ENCODE results near the gene CACNA1B. TPM values are rescaled to one million over a fixed set of nuclear protein-coding genes. Genes with fewer than 3 reads are reported as not detected.
"Not testable (repeated sequence)": the region's sequence is repeated elsewhere in the genome, so short reads cannot be mapped to it uniquely, and the experiment has no call there.

Gene CACNA1B
- polyA plus RNA-seq, 4 donors = under 0.01 to 0.91 (median 0.18) TPM; not detected in 1

DNA sequence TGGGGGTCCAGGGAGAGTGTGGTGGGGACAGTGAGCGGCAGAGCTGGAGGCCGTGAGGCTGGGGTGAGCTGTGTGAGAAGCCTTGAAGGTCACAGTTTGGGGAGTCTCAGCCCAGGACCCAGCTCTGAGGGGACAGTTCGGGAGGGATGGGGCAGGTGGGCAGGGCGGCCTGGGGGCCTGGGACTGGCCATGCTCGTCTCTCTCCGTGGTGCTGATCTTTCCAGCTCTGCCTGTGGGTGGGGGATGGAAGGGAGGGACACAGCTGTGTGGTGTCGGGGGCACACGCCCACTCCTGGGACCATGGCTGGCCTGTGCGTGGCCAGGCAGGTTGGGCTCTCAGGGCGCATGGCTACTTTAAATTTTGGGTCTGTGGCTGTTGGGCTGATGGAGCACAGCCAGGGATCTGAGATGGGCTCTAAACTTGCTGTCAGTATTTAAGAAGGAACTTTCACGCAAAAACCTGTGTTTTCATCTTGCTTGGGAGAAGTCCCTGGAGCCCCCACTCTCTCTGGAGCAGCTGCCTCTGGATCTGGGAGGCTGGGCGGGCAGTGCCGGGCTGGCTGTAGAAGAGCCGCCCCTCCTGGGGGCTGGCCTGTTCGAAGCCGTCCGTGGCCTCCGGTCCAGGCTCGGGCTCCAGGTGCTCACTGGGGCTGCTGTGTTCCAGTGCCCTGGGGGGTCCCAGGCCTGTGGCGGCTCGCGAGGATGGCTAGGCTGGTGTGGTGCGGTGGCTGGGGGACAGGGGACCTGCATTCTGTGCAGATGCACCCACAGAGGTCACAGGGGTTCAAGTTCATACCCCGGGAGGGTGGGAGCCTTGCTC lies 13.4 kb downstream of the CACNA1B start:
- H3K9me3 ChIP-seq (ENCODE audit: control insufficient read depth in 2 of 2, insufficient read depth in 1 of 2, low read depth in 1 of 2, low read length in 1 of 2); H3K27ac ChIP-seq (ENCODE audit: low read depth in 1 of 3, low read length in 2 of 3); DNase-seq; FAIRE-seq; H3K4me1 ChIP-seq (ENCODE audit: control insufficient read depth in 3 of 3, insufficient read depth in 2 of 3, low read depth in 1 of 3, low read length in 2 of 3); H3K27me3 ChIP-seq (ENCODE audit: control insufficient read depth in 3 of 3, insufficient read depth in 3 of 3, low read length in 3 of 3); H3K36me3 ChIP-seq (ENCODE audit: control insufficient read depth in 3 of 3, insufficient read depth in 2 of 3, low read depth in 1 of 3, low read length in 3 of 3); H3K4me3 ChIP-seq (ENCODE audit: low read depth in 1 of 3, low read length in 3 of 3): not testable (repeated sequence)
- WGBS, 3 donors = 64 to 76% (median 74%) methylated on average over 17 to 22 of the region's 24 CpGs

DNA sequence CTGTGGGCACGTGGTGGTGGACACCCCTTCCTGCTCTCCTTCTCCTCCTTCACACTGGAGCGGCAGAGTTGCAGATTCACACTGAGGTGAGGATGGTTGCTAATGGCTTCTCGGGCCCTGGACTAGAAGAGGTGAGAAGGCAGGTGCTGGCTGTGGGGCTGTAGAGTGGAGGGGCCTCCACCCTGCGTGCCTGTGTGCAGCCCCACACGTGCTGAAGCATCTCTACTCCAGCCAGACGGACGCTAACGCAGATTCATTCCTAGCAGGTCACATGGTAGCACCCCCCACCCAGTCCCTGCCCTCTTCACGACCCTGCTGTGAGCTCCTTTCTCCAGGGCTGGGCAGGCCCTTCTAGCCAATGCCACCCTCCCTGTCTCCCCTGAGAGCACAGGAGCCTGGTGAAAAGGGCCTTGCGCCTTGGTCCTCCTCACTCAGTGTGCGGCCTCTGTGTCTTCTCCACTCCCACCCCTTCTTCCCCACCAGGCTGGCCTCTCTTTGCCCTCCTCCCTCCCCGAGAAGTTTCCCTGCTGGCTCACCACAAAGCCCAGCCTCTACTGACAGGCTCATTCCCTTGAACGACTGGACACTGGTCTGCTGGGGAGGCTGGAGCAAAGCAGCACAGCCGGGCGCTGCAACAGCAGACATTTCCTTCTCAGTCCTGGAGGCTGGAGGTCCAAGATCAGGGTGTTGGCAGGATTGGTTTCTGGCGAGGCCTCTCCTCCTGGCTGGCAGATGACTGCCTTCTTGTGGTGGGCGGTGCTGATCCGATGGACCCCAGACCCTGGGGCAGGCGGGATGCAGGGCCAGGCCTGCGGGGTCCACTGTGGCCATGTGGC lies 14.2 kb downstream of the CACNA1B start:
- DNase-seq (no peak), FAIRE-seq (no peak)
- Histone ChIP-seq H3K36me3 (ENCODE audit: control insufficient read depth in 3 of 3, insufficient read depth in 2 of 3, low read depth in 1 of 3, low read length in 3 of 3) (no peaks in the 10 kb centered on the region), H3K27me3 (ENCODE audit: control insufficient read depth in 3 of 3, insufficient read depth in 3 of 3, low read length in 3 of 3) (no peaks in the 10 kb centered on the region), H3K9me3 (ENCODE audit: control insufficient read depth in 2 of 2, insufficient read depth in 1 of 2, low read depth in 1 of 2, low read length in 1 of 2) (no peaks in the 10 kb centered on the region), H3K27ac (ENCODE audit: low read depth in 1 of 3, low read length in 2 of 3) (no peak overlapping the region), H3K4me1 (ENCODE audit: control insufficient read depth in 3 of 3, insufficient read depth in 2 of 3, low read depth in 1 of 3, low read length in 2 of 3) (no peaks in the 10 kb centered on the region), H3K4me3 (ENCODE audit: low read depth in 1 of 3, low read length in 3 of 3) (no peak overlapping the region)
- 67 to 74% (median 69%) methylated on average over 20 of the region's 20 CpGs for WGBS, 3 donors

DNA sequence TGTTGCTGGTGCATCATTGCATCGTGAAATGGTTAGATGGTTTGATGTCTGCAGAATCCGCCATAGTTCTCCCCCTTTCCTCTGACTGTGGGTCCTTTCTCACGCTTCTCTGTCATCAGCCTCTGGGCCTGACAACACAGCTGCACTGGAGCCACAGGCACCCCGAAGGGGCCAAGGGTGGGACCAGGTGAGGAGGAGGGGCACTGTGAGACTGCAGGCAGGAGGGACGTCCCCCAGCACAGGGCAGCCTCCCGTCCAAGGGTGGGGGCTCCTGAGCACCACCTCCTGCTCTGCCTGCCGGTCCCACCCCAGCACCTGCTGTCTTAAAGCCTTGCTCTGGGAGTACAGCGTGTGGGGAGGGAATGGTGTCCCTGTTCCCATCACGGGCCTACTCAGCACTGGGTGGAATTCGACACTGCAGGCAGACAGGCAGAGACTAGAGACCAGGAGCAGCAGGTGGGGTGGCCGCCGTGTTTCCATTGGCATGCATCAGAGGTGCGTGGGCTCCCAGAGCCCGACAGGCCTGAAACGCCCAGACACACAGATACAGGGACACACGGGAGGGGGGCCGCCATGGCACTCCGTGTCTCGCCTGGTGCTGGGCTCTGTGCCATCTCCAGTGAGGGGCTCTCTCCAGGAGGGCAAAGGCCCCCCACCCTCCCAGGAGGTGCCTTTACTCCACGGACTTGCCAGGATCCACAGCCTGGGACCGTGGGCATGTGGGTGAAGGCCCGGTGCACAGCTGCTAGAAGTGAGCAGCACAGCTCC lies 15.0 kb downstream of the CACNA1B start:
- Histone ChIP-seq H3K9me3 (ENCODE audit: control insufficient read depth in 2 of 2, insufficient read depth in 1 of 2, low read depth in 1 of 2, low read length in 1 of 2) (no peaks in the 10 kb centered on the region), H3K4me1 (ENCODE audit: control insufficient read depth in 3 of 3, insufficient read depth in 2 of 3, low read depth in 1 of 3, low read length in 2 of 3) (no peaks in the 10 kb centered on the region), H3K27me3 (ENCODE audit: control insufficient read depth in 3 of 3, insufficient read depth in 3 of 3, low read length in 3 of 3) (no peaks in the 10 kb centered on the region), H3K27ac (ENCODE audit: low read depth in 1 of 3, low read length in 2 of 3) (no peak overlapping the region), H3K36me3 (ENCODE audit: control insufficient read depth in 3 of 3, insufficient read depth in 2 of 3, low read depth in 1 of 3, low read length in 3 of 3) (no peaks in the 10 kb centered on the region), H3K4me3 (ENCODE audit: low read depth in 1 of 3, low read length in 3 of 3) (no peak overlapping the region)
- FAIRE-seq = no peak
- WGBS, 3 donors = 66 to 78% (median 77%) methylated on average over 22 of the region's 22 CpGs
- no peak for DNase-seq

DNA sequence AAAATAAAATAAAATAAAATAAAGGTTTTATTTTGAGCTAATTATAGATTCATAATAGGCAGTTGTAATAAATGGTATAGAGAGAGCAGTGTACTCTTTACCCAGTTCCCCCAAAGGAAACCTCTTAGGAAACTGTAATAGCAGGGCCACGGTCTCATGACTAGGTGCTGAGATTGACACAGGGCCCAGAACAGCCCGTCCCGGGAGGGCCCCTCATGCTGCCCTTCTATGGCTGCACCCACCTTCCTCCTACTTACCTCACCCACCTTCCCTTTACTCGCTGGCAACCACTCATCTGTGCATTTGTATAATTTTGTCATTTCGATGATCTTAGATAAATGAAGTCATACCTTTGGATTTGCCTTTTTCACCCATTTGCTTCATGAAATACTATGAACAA lies 16.1 kb downstream of the CACNA1B start:
- Histone ChIP-seq H3K27ac (ENCODE audit: low read depth in 1 of 3, low read length in 2 of 3) (no peak overlapping the region), H3K36me3 (ENCODE audit: control insufficient read depth in 3 of 3, insufficient read depth in 2 of 3, low read depth in 1 of 3, low read length in 3 of 3) (no peaks in the 10 kb centered on the region), H3K4me3 (ENCODE audit: low read depth in 1 of 3, low read length in 3 of 3) (no peak overlapping the region), H3K27me3 (ENCODE audit: control insufficient read depth in 3 of 3, insufficient read depth in 3 of 3, low read length in 3 of 3) (no peaks in the 10 kb centered on the region), H3K9me3 (ENCODE audit: control insufficient read depth in 2 of 2, insufficient read depth in 1 of 2, low read depth in 1 of 2, low read length in 1 of 2) (no peaks in the 10 kb centered on the region), H3K4me1 (ENCODE audit: control insufficient read depth in 3 of 3, insufficient read depth in 2 of 3, low read depth in 1 of 3, low read length in 2 of 3) (no peaks in the 10 kb centered on the region)
- WGBS, 3 donors = 65 to 76% (median 76%) methylated on average over 5 of the region's 5 CpGs
- DNase-seq (no peak), FAIRE-seq (no peak)

DNA sequence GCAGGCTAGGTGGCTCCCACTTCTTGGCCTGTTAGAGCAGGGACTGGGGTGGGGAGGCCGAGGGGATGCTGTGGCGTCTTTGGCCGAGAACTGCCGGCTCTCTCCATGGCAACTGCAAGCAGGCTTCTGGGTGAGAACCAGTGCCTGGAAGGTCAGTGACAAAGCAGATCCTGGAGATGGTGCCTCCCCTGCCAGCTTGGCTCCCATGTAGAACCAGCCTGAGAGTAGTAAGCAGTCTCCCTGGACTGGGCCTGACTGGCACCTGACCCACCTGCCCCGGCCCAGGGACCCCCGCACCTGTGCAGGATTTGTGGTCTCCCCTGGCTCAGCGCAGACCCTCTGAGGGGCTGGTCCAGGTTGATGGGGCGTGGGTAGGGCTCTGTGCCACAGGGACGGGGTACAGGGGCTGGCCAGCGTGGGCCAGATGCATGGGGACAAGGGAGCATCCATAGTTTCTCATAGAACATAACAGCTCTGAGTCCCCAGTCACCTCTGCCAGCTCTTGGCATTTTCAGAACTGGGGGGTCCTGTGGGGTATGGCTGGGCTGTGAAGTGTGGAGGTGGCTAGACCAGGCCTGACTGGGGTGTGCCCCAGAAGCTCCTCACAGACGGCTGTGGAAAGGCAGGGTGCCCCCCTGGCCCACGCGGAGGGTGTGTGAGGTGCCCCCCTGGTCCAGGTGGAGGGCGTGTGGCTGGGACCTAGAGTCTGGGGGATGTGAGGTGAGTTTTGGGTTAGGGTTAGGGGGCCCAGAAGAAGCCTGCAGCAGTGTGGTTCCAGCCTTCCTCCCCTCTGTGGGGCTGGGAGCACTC lies 22.2 kb downstream of the CACNA1B start:
- DNase-seq (no peak), FAIRE-seq (no peak)
- WGBS, 3 donors = 72 to 81% (median 81%) methylated on average over 14 of the region's 14 CpGs
- Histone ChIP-seq H3K27ac (ENCODE audit: low read depth in 1 of 3, low read length in 2 of 3) (no peak overlapping the region), H3K4me1 (ENCODE audit: control insufficient read depth in 3 of 3, insufficient read depth in 2 of 3, low read depth in 1 of 3, low read length in 2 of 3) (no peaks in the 10 kb centered on the region), H3K27me3 (ENCODE audit: control insufficient read depth in 3 of 3, insufficient read depth in 3 of 3, low read length in 3 of 3) (no peaks in the 10 kb centered on the region), H3K4me3 (ENCODE audit: low read depth in 1 of 3, low read length in 3 of 3) (no peak overlapping the region), H3K36me3 (ENCODE audit: control insufficient read depth in 3 of 3, insufficient read depth in 2 of 3, low read depth in 1 of 3, low read length in 3 of 3) (no peaks in the 10 kb centered on the region), H3K9me3 (ENCODE audit: control insufficient read depth in 2 of 2, insufficient read depth in 1 of 2, low read depth in 1 of 2, low read length in 1 of 2) (peaks cover 0 to 3% of the 10 kb centered on the region in 2 donors)

DNA sequence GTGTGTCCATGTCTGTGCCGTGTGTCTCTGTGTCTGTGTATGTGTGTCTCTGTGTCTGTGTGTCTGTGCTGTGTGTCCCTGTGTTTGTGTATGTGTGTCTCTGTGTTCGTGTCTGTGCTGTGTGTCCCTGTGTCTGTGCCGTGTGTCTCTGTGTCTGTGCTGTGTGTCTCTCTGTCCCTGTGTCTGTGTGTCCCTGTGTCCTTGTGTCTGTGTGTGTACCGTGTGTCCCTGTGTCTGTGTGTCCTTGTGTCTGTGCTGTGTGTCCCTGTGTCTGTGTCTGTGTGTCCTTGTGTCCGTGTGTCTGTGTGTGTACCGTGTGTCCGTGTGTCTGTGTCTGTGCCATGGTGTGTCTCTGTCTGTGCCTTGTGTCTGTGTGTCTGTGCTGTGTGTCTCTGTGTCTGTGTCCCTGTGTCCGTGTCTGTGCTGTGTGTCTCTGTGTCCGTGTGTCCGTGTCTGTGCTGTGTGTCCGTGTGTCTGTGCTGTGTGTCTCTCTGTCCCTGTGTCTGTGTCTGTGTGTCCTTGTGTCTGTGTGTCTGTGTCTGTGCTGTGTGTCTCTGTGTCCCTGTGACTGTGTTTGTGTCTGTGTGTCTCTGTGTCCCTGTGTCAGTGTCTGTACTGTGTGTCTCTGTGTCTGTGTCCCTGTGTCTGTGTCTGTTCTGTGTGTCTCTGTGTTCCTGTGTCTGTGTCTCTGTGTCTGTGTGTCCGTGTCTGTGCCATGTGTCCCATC lies 23.2 kb downstream of the CACNA1B start:
- H3K27me3 ChIP-seq (ENCODE audit: control insufficient read depth in 3 of 3, insufficient read depth in 3 of 3, low read length in 3 of 3) = no peaks in the 10 kb centered on the region
- no peak overlapping the region for H3K27ac ChIP-seq (ENCODE audit: low read depth in 1 of 3, low read length in 2 of 3)
- 85 to 89% (median 89%) methylated on average over 12 of the region's 12 CpGs for WGBS, 3 donors
- no peaks in the 10 kb centered on the region for H3K36me3 ChIP-seq (ENCODE audit: control insufficient read depth in 3 of 3, insufficient read depth in 2 of 3, low read depth in 1 of 3, low read length in 3 of 3)
- DNase-seq (no peak), FAIRE-seq (no peak)
- no peaks in the 10 kb centered on the region for H3K4me1 ChIP-seq (ENCODE audit: control insufficient read depth in 3 of 3, insufficient read depth in 2 of 3, low read depth in 1 of 3, low read length in 2 of 3)
- peaks cover 0 to 3% of the 10 kb centered on the region in 2 donors for H3K9me3 ChIP-seq (ENCODE audit: control insufficient read depth in 2 of 2, insufficient read depth in 1 of 2, low read depth in 1 of 2, low read length in 1 of 2)
- no peak overlapping the region for H3K4me3 ChIP-seq (ENCODE audit: low read depth in 1 of 3, low read length in 3 of 3)

DNA sequence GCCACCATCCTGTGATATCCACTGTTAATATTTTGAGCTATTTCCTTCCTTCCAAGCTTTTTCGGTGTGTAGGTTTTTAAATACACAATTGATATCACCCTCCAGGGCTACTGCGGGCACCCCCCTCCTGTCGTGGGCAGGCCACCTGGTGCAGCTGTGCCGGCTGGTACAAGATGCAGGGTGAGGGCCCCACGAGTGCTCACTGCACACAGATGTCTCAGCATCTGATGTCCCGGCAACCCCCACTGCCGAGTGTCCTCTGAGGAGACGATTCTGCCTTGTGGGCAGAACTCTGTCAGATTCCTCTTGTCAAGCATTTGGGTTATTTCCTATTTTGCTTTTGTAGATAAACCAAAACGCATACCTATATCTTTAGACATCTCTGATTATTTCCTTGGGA lies 25.1 kb downstream of the CACNA1B start:
- no peak for FAIRE-seq
- Histone ChIP-seq H3K27ac (ENCODE audit: low read depth in 1 of 3, low read length in 2 of 3) (no peak overlapping the region), H3K27me3 (ENCODE audit: control insufficient read depth in 3 of 3, insufficient read depth in 3 of 3, low read length in 3 of 3) (no peaks in the 10 kb centered on the region), H3K4me3 (ENCODE audit: low read depth in 1 of 3, low read length in 3 of 3) (no peak overlapping the region), H3K4me1 (ENCODE audit: control insufficient read depth in 3 of 3, insufficient read depth in 2 of 3, low read depth in 1 of 3, low read length in 2 of 3) (no peaks in the 10 kb centered on the region), H3K9me3 (ENCODE audit: control insufficient read depth in 2 of 2, insufficient read depth in 1 of 2, low read depth in 1 of 2, low read length in 1 of 2) (peaks cover 0 to 3% of the 10 kb centered on the region in 2 donors), H3K36me3 (ENCODE audit: control insufficient read depth in 3 of 3, insufficient read depth in 2 of 3, low read depth in 1 of 3, low read length in 3 of 3) (no peaks in the 10 kb centered on the region)
- no peak for DNase-seq
- 75 to 78% (median 78%) methylated on average over 9 of the region's 9 CpGs for WGBS, 3 donors
